Colonic mucosa (tissue), 4 donors: ENCODE measurements around the gene RAB11FIP4. TPM values are rescaled to one million over a fixed set of nuclear protein-coding genes. Genes with fewer than 3 reads are reported as not detected.

Experiments used
- DNase-seq: peaks from one replicate; pipeline ENCODE4 v3.0.0-alpha.2; 2020
- H3K27ac ChIP-seq: fragments of 200-600 bp; one replicate; pipeline ENCODE4 v1.8.0; 2021
- H3K27me3 ChIP-seq: fragments of 200-600 bp; one replicate; pipeline ENCODE4 v1.8.0; 2021
- H3K36me3 ChIP-seq: fragments of 200-600 bp; one replicate; pipeline ENCODE4 v1.8.0; 2021
- H3K4me1 ChIP-seq: fragments of 200-600 bp; one replicate; pipeline ENCODE4 v1.8.0; 2021; ENCODE audit warnings: mild to moderate bottlenecking
- H3K4me3 ChIP-seq: fragments of 200-600 bp; one replicate; pipeline ENCODE4 v1.8.0; 2021
- H3K9ac ChIP-seq, 2 donors: one replicate each; pipeline ENCODE4 v1.7.0; 2013; ENCODE audit warnings: control low read depth in 2 of 2, low read depth in 2 of 2, low read length in 2 of 2
- H3K9me3 ChIP-seq: fragments of 200-600 bp; one replicate; pipeline ENCODE4 v1.8.0; 2021
- intact Hi-C: fragments of 100-400 bp; cut with DNase I; formaldehyde crosslinking; loops from one replicate; pipeline ENCODE4 v1.14.1; 2022
- total RNA-seq, 2 donors: library from RNA; stranded (reverse); fragmentation: NEBNext Ultra II Directional in 1 of 2; extraction: Animal tissue kit (Norgen Biotek cat#: 25700) in 1 of 2; gene quantifications; one replicate each; pipeline ENCODE4 v1.2.1, GENCODE V29; 2021
- TF ChIP-seq, protein P1 (sequence below): fragments of 200-600 bp; IDR thresholded peaks from one replicate; pipeline ENCODE4 v1.8.0; 2022; ENCODE audit warnings: antibody characterized with exemption, mild to moderate bottlenecking
- donor health status: healthy.
- donor health status: DM: no; HTN: no; CAD: no.
- donor health status: DM: no; HTN: no; CAD: no.

Gene RAB11FIP4
- total RNA-seq, 2 donors from 2014 or later = 41.5 to 46.0 TPM

DNA sequence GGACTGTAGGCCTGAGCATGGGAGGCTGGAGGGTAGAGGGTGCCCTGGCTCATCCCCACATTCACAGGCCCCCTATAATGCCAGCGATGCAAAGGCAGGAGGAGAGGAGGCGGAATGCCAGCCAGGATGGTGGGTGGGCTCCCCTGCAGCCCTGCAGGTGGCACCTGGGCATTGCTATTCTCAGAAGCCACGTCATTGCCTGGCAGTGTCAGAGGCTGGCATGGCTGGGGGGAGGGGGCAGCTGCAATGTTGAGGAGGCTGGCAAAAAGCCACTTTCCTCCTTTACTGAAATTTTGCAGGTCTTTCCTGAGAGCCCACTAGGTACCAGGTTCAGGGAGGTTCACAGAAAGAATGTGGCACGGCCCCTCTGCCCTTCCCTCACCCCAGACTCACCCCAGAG is 36.2 kb downstream of the RAB11FIP4 start:
- H3K4me3 ChIP-seq = no peak overlapping the region
- no peaks in the 10 kb centered on the region for H3K36me3 ChIP-seq
- intact Hi-C loops = no loop called here
- TF ChIP-seq, protein P1, sequence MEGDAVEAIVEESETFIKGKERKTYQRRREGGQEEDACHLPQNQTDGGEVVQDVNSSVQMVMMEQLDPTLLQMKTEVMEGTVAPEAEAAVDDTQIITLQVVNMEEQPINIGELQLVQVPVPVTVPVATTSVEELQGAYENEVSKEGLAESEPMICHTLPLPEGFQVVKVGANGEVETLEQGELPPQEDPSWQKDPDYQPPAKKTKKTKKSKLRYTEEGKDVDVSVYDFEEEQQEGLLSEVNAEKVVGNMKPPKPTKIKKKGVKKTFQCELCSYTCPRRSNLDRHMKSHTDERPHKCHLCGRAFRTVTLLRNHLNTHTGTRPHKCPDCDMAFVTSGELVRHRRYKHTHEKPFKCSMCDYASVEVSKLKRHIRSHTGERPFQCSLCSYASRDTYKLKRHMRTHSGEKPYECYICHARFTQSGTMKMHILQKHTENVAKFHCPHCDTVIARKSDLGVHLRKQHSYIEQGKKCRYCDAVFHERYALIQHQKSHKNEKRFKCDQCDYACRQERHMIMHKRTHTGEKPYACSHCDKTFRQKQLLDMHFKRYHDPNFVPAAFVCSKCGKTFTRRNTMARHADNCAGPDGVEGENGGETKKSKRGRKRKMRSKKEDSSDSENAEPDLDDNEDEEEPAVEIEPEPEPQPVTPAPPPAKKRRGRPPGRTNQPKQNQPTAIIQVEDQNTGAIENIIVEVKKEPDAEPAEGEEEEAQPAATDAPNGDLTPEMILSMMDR = no peak
- DNase-seq = no peak
- H3K4me1 ChIP-seq = no peaks in the 10 kb centered on the region
- H3K9me3 ChIP-seq = no peaks in the 10 kb centered on the region
- H3K9ac ChIP-seq = no peak overlapping the region
- H3K27me3 ChIP-seq = no peaks in the 10 kb centered on the region
- H3K27ac ChIP-seq = no peak overlapping the region

DNA sequence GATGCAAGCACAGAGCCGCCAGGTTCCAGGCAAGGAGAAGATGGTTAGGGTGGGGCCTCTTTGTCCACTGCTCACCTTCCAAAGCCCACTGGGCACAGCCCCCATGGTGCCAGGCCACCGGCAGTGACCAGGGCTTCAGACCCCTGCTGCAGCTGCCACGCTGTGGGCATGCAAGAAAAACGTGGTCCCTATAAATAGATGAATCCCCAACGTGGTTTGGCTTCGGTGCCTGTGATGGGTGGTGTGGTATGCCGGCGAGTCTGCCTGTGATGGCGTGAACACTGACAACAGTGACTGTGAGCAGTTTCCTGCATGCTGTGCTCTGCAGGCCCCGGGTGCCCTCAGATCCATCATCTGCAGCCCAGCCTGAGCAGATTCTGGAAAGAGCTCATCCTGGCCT is 36.6 kb downstream of the RAB11FIP4 start:
- Histone ChIP-seq H3K9me3 (no peaks in the 10 kb centered on the region), H3K36me3 (no peaks in the 10 kb centered on the region), H3K27ac (no peak overlapping the region), H3K4me3 (no peak overlapping the region), H3K4me1 (no peaks in the 10 kb centered on the region), H3K27me3 (no peaks in the 10 kb centered on the region), H3K9ac (no peak overlapping the region)
- no peak for DNase-seq
- TF ChIP-seq, protein P1 = no peak
- intact Hi-C loops = no loop called here

DNA sequence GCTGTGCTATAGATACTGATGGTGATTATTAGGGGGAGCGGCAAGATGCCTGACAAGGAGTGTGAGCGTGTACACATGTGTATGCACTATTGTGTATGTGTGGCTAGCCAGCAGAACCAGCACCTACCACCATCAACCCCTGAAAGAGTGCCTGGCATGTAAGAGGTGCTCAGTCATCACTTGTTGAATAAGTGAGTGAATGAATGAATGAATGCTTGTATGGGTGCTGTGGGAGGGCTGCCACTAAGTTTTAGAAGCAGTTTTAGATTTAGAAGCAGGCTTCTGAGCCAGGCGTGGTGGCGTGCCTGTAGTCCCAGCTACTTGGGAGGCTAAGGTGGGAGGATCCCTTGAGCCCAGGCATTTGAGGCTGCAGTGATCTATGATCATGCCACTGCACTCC is 37.0 kb downstream of the RAB11FIP4 start:
- Histone ChIP-seq H3K36me3 (no peaks in the 10 kb centered on the region), H3K9me3 (no peaks in the 10 kb centered on the region), H3K27ac (no peak overlapping the region), H3K27me3 (no peaks in the 10 kb centered on the region), H3K4me1 (no peaks in the 10 kb centered on the region), H3K9ac (no peak overlapping the region), H3K4me3 (no peak overlapping the region)
- DNase-seq = no peak
- intact Hi-C loops = no loop called here
- TF ChIP-seq, protein P1 = no peak

DNA sequence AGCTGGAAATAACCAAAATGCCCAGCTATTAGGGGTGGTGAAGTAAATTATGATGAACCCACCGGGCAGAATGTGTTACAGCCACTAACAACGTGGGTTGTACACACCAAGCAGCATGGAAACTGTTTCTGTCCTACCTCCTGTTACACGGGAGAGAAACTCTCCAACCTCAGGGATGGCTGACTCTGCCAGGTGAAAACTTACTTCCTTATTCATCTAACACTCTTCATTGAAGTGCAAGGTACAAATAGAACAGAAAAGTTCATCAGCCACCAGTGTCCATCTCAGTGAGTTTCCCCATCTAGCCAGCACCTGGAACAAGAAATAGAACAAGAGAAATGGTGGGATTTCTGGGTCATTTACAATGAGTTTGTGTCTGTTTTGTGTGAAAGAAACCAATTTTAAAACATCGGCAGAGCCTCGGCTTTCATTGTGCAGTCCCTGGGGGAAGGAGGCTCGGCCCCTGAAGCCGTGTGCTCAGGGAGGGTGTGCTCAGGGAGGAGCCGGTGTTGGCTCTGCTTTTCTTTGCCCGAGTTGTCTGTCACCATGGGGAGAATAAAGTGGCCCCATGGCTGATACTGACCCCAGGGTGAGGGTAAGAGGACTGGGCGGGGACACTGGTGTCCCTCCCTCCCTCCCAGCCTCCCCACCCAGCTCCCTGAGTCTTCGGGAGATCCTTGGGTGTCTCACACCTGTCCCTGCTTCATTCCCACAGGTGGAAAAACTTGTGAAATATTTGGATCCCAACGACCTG is 39.8 kb downstream of the RAB11FIP4 start:
- H3K4me3 ChIP-seq = no peak overlapping the region
- DNase-seq = no peak
- H3K9me3 ChIP-seq = no peaks in the 10 kb centered on the region
- intact Hi-C loops = no loop called here
- H3K27ac ChIP-seq = no peak overlapping the region
- TF ChIP-seq, protein P1 = no peak
- no peaks in the 10 kb centered on the region for H3K4me1 ChIP-seq
- no peaks in the 10 kb centered on the region for H3K36me3 ChIP-seq
- H3K9ac ChIP-seq = no peak overlapping the region
- H3K27me3 ChIP-seq = no peaks in the 10 kb centered on the region

DNA sequence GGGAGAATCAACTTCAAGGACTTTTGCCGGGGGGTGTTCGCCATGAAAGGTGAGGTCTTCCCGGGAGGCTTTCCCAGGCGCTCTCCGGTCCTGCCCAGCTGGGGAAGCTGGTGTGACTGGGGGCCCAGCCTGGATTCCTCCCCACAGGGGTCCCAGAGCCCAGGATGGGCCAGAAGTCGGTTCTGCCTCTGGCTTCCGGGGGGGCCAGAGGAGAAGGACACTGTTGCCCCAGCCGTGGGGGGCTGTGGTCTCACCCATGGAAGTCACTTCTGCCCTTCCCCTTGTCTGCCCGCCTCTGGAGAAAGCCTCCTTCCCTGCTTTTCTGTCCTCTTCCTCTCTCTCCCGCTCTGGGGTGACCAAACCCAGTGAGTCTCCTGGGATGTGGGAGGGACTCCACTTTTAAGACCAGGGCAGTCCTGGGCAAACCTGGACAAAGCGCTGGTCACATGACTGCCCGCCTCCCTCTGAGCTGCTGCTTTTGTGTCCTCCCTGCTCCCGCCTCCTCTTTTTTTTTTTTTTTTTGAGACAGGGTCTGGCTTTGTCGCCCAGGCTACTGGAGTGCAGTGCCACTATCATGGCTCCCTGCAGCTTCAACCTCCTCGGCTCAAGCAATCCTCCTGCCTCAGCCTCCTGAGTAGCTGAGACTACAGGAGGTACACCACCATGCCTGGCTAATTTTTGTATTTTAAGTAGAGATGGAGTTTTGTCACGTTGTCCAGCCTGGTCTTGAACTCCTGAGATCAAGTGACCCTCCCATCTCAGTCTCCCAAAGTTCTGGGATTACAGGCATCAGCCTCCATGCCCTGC is 40.6 kb downstream of the RAB11FIP4 start:
- Histone ChIP-seq H3K36me3 (no peaks in the 10 kb centered on the region), H3K4me1 (no peaks in the 10 kb centered on the region), H3K27me3 (no peaks in the 10 kb centered on the region), H3K27ac (no peak overlapping the region), H3K9me3 (no peaks in the 10 kb centered on the region), H3K4me3 (no peak overlapping the region), H3K9ac (no peak overlapping the region)
- intact Hi-C loops = no loop called here
- no peak for DNase-seq
- TF ChIP-seq, protein P1 = no peak
